MM.1S (cell line): Measurements from ENCODE around the gene PCYOX1L.

Experiments used
- CTCF ChIP-seq: fragments of 300-600 bp; sonication (generic); IDR thresholded peaks from 2 replicates; pipeline ENCODE4 v1.5.1; 2016; ENCODE audit warnings: antibody characterized with exemption, low read length, mixed read lengths
- EZH2 ChIP-seq: fragments of 300-600 bp; sonication (generic); optimal IDR thresholded peaks from 2 replicates; pipeline ENCODE3; 2017; ENCODE audit warnings: low read depth, mild to moderate bottlenecking, antibody characterized with exemption, low read length, mixed read lengths

GRCh38 chr5:149341876-149342275 lies 16.0 kb upstream of the PCYOX1L start:
- TF ChIP-seq CTCF (no peak), EZH2 (no peak)
